Stimulated activated memory B cell treated with anti-CD40 and anti-IgM and Interleukin-4, amounts not matched to agents 10 μg/mL and 1 μg/mL and 100 μg/mL, for 72 hours (primary cell): ENCODE data around the gene TBCC.
A peak's percentile ranks its signal among the peaks of the same experiment; 100 is the strongest.

Experiments
- ATAC-seq: fragments of 150-1000 bp; cut with Tn5 transposase; 2 replicates; pipeline ENCODE4 v1.10.0; 2021
- H3K27ac Mint-ChIP-seq: one replicate; pipeline ENCODE4 v1.8.0; 2022; ENCODE audit warnings: mild to moderate bottlenecking, mixed read lengths
- H3K27me3 Mint-ChIP-seq: one replicate; pipeline ENCODE4 v1.8.0; 2022; ENCODE audit warnings: mixed read lengths
- H3K36me3 Mint-ChIP-seq: one replicate; pipeline ENCODE4 v1.8.0; 2022; ENCODE audit warnings: mixed read lengths
- H3K4me1 Mint-ChIP-seq: one replicate; pipeline ENCODE4 v1.8.0; 2022; ENCODE audit warnings: mixed read lengths
- H3K4me3 Mint-ChIP-seq: one replicate; pipeline ENCODE4 v1.8.0; 2022; ENCODE audit warnings: mild to moderate bottlenecking, moderate library complexity, mixed read lengths
- H3K9me3 Mint-ChIP-seq: one replicate; pipeline ENCODE4 v1.8.0; 2022; ENCODE audit warnings: mixed read lengths

TBCC gene

GRCh38 chr6:42745640-42746462 is at the start of gene TBCC:
TSS of gene TBCC (minus strand) at chr6:42746103. CDS start at chr6:42746073, 30 bp downstream.
- Mint-ChIP-seq H3K4me1 (peaks cover 31% of the 10 kb centered on the region), H3K27ac (peak within 1 kb of the TSS; percentile 89)
- peak; percentile 88 for ATAC-seq

GRCh38 chr6:42795651-42796050 is 49.7 kb upstream of the TBCC start:
- no peaks in the 10 kb centered on the region for H3K9me3 Mint-ChIP-seq
- H3K36me3 Mint-ChIP-seq = peaks cover 5% of the 10 kb centered on the region
- ATAC-seq = no peak
- H3K27me3 Mint-ChIP-seq = no peaks in the 10 kb centered on the region
- H3K27ac Mint-ChIP-seq = no peak overlapping the region
- H3K4me3 Mint-ChIP-seq = no peak overlapping the region
- H3K4me1 Mint-ChIP-seq = peaks cover 25% of the 10 kb centered on the region

More at GRCh38 chr6:42745640-42746462, at the start of gene TBCC:
- peaks cover 5% of the 10 kb centered on the region for H3K36me3 Mint-ChIP-seq
- no peaks in the 10 kb centered on the region for H3K27me3 Mint-ChIP-seq
- H3K4me3 Mint-ChIP-seq = peak within 1 kb of the TSS; percentile 100
- H3K9me3 Mint-ChIP-seq = no peaks in the 10 kb centered on the region

GRCh38 chr6:42791706-42792320 is 45.9 kb upstream of the TBCC start:
- H3K27me3 Mint-ChIP-seq = no peaks in the 10 kb centered on the region
- no peak for ATAC-seq
- H3K4me1 Mint-ChIP-seq = peaks cover 40% of the 10 kb centered on the region
- no peak overlapping the region for H3K27ac Mint-ChIP-seq
- H3K4me3 Mint-ChIP-seq = no peak overlapping the region
- peaks cover 13% of the 10 kb centered on the region for H3K36me3 Mint-ChIP-seq
- no peaks in the 10 kb centered on the region for H3K9me3 Mint-ChIP-seq

- no peaks in the 10 kb centered on the region for H3K27me3 Mint-ChIP-seq
- H3K36me3 Mint-ChIP-seq = peaks cover 13% of the 10 kb centered on the region
- peaks cover 30% of the 10 kb centered on the region for H3K4me1 Mint-ChIP-seq
- H3K27ac Mint-ChIP-seq = peak overlapping the region; percentile 44
- no peaks in the 10 kb centered on the region for H3K9me3 Mint-ChIP-seq
- peak overlapping the region; percentile 21 for H3K4me3 Mint-ChIP-seq
- ATAC-seq = no peak
Measured at GRCh38 chr6:42790549-42791181, 44.8 kb upstream of the TBCC start.

GRCh38 chr6:42788671-42789070 is 42.8 kb upstream of the TBCC start:
- no peak for ATAC-seq
- no peak overlapping the region for H3K4me3 Mint-ChIP-seq

GRCh38 chr6:42787063-42787472 is 41.2 kb upstream of the TBCC start:
- Mint-ChIP-seq H3K27ac (no peak overlapping the region), H3K9me3 (no peaks in the 10 kb centered on the region), H3K4me1 (peaks cover 30% of the 10 kb centered on the region), H3K4me3 (no peak overlapping the region), H3K36me3 (peaks cover 20% of the 10 kb centered on the region), H3K27me3 (no peaks in the 10 kb centered on the region)
- ATAC-seq = no peak

More at GRCh38 chr6:42788671-42789070, 42.8 kb upstream of the TBCC start:
- Mint-ChIP-seq H3K36me3 (peaks cover 20% of the 10 kb centered on the region), H3K27ac (peak overlapping the region; percentile 44), H3K9me3 (no peaks in the 10 kb centered on the region), H3K4me1 (peaks cover 30% of the 10 kb centered on the region), H3K27me3 (no peaks in the 10 kb centered on the region)

- Mint-ChIP-seq H3K4me3 (no peak overlapping the region), H3K27me3 (no peaks in the 10 kb centered on the region), H3K9me3 (no peaks in the 10 kb centered on the region), H3K27ac (no peak overlapping the region), H3K4me1 (peaks cover 30% of the 10 kb centered on the region), H3K36me3 (peaks cover 20% of the 10 kb centered on the region)
- no peak for ATAC-seq
Measured at GRCh38 chr6:42786525-42786985, 40.7 kb upstream of the TBCC start.

- H3K27ac Mint-ChIP-seq = no peak overlapping the region
- H3K4me3 Mint-ChIP-seq = peak overlapping the region; percentile 95
- H3K27me3 Mint-ChIP-seq = no peaks in the 10 kb centered on the region
- peaks cover 20% of the 10 kb centered on the region for H3K36me3 Mint-ChIP-seq
- H3K9me3 Mint-ChIP-seq = no peaks in the 10 kb centered on the region
- no peak for ATAC-seq
- H3K4me1 Mint-ChIP-seq = peaks cover 30% of the 10 kb centered on the region
Measured at GRCh38 chr6:42784717-42785498, 39.0 kb upstream of the TBCC start.

- H3K27me3 Mint-ChIP-seq = no peaks in the 10 kb centered on the region
- peak overlapping the region; percentile 95 for H3K4me3 Mint-ChIP-seq
- peaks cover 20% of the 10 kb centered on the region for H3K36me3 Mint-ChIP-seq
- no peak for ATAC-seq
- H3K9me3 Mint-ChIP-seq = no peaks in the 10 kb centered on the region
- peaks cover 28% of the 10 kb centered on the region for H3K4me1 Mint-ChIP-seq
- no peak overlapping the region for H3K27ac Mint-ChIP-seq
Measured at GRCh38 chr6:42783876-42784642, 38.2 kb upstream of the TBCC start.

GRCh38 chr6:42783177-42783875 is 37.4 kb upstream of the TBCC start:
- peaks cover 26% of the 10 kb centered on the region for H3K4me1 Mint-ChIP-seq
- H3K9me3 Mint-ChIP-seq = no peaks in the 10 kb centered on the region
- no peaks in the 10 kb centered on the region for H3K27me3 Mint-ChIP-seq
- ATAC-seq = peak; percentile 82
- H3K27ac Mint-ChIP-seq = no peak overlapping the region
- H3K4me3 Mint-ChIP-seq = peak overlapping the region; percentile 95
- H3K36me3 Mint-ChIP-seq = peaks cover 14% of the 10 kb centered on the region

GRCh38 chr6:42782689-42783176 is 36.8 kb upstream of the TBCC start:
- H3K4me1 Mint-ChIP-seq = peaks cover 27% of the 10 kb centered on the region
- no peak overlapping the region for H3K27ac Mint-ChIP-seq
- no peaks in the 10 kb centered on the region for H3K27me3 Mint-ChIP-seq
- H3K36me3 Mint-ChIP-seq = peaks cover 12% of the 10 kb centered on the region
- no peaks in the 10 kb centered on the region for H3K9me3 Mint-ChIP-seq
- peak; percentile 68 for ATAC-seq
- H3K4me3 Mint-ChIP-seq = peak overlapping the region; percentile 82

GRCh38 chr6:42781796-42782688 is 36.1 kb upstream of the TBCC start, which contains the start of gene BICRAL:
TSS of gene BICRAL (plus strand) at chr6:42782052. CDS start at chr6:42822023, 39,971 bp downstream.
- Mint-ChIP-seq H3K36me3 (peaks cover 12% of the 10 kb centered on the region), H3K27me3 (no peaks in the 10 kb centered on the region), H3K9me3 (no peaks in the 10 kb centered on the region), H3K27ac (no peak within 1 kb of the TSS), H3K4me1 (peaks cover 34% of the 10 kb centered on the region), H3K4me3 (peak within 1 kb of the TSS; percentile 82)
- peak; percentile 51 for ATAC-seq

GRCh38 chr6:42781546-42781795 is 35.6 kb upstream of the TBCC start:
- Mint-ChIP-seq H3K27me3 (no peaks in the 10 kb centered on the region), H3K36me3 (peaks cover 12% of the 10 kb centered on the region), H3K4me3 (peak overlapping the region; percentile 82), H3K27ac (no peak overlapping the region), H3K4me1 (peaks cover 40% of the 10 kb centered on the region), H3K9me3 (no peaks in the 10 kb centered on the region)
- no peak for ATAC-seq
